Tibial nerve (tissue), 3 donors: Measurements from ENCODE around the gene MAN2A2.

Experiments
- CTCF ChIP-seq, 5 experiments: fragments of 200-600 bp in 3 of 5; fragments of 450-650 bp in 2 of 5; sonication (generic) in 3 of 5; IDR thresholded peaks; one replicate each; pipeline ENCODE4 v1.5.1; 2016 to 2019; ENCODE audit warnings: antibody characterized with exemption in 5 of 5, mild to moderate bottlenecking in 3 of 5, moderate library complexity in 2 of 5
- POLR2A ChIP-seq, 2 donors: fragments of 450-650 bp; IDR thresholded peaks; one replicate each; pipeline ENCODE4 v1.6.1; 2017; ENCODE audit warnings: antibody characterized with exemption in 2 of 2, mild to moderate bottlenecking in 2 of 2, moderate library complexity in 2 of 2

- TF ChIP-seq CTCF (IDR thresholded peaks at IDR 0.05) (no peak), POLR2A (IDR thresholded peaks at IDR 0.05) (no peak)
Measured at GRCh38 chr15:90941038-90941437, 37.9 kb downstream of the MAN2A2 start.
